Medulla oblongata (tissue), 1 donor: ENCODE data around the gene MAST1.
"Not testable (repeated sequence)": the region's sequence is repeated elsewhere in the genome, so short reads cannot be mapped to it uniquely, and the experiment has no call there.

Source experiments
- DNase-seq: peaks from one replicate; pipeline ENCODE4 v3.0.0-alpha.2; 2015; ENCODE audit errors: extremely low spot score

The MAST1 gene

DNA sequence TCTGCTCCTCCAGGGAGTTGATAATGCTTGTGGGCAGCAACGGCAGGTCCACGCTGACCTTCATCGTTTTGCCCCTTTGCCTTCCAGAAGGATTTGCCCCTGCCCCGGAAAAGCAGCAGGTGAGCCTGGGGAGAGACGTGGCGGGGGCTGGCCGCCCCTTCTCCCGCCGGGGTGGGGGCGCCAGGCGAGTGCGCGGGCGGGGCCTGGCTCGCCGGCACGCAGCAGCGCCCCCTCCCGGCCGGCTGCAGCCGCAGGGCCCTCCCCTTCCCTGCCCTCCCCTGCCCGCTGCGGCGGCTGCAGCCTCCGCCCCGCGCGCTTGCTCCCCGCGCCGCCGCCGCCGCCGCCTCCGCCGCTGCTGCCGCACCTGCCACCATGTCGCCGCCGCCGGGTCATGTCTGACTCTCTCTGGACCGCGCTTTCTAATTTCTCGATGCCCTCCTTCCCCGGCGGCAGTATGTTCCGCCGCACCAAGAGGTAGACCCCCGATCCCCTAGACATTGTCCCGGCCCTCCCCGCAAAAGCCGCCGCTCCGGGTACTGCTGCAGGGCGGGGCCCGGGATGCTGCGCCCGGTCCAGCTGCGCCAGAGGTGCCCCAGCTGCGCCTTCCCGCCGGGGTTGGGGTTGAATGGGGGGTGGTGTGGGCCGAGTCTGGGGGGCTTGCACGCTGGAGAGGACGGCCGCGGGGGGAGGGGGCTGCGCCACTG lies at the start of gene MAST1:
TSS of gene MAST1 (plus strand) at position 334 of the 704 bp plus-strand sequence. CDS start at position 392, 58 bp downstream.
- DNase-seq: no peak

DNA sequence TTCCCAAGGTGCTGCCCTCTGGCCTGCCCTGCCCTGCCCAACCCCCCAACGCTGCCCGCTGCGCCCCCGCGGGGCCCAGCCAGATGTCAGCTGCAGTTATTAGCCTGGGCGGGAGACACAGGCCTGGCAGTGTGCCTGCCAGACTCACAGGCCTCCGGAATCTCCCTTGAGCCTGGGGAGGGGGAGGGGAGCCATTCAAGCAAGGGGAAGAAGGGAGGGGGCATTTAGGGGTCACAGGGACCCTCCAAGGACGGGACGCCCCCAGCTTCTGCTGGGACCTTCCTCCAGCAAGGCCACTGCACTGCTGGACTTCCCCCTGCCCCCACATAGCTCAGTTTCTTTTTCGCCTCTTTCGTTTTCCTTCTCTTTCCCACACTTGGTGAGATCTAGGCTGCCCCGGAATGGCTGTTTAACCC lies 49.6 kb upstream of the MAST1 start:
- DNase-seq: peak; percentile 84

DNA sequence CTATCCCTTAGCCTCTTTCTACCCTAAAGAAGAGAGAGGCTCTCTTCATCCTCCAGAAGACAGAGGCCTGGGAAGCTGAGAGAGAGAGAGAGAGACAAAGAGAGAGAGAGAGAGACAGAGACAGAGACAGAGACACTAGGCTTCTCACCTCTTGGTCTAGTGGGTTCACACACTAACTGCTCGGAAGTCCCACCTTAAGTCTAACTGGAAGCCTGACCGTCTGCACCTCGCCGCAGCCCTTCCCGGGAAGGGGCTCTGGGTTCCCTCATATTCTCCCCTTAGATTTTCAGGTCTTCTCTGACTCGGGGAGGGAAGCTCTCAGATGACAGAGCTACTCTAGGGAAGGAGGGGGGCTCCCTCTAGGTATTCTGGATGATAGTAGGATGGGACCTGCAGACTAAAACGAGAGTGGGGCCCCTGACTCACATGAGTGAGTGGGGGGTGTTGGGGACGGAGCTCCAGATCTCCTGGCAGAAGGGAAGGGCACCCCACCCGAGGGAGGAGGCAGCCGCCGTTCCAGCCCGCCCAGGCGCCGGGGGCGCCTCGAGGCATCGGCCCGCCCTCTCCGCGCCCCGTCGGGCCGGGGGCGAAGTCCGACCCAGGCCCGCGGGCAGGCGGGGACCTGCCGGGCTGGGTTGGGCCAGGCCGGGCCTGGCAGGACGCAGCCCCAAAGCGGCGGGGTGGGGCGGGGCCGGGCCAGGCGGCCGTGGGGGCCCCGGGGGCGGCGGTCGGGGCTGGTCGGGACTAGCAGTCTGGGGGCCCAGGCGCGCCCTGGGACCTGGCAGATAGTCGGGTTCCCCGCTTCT lies 49.0 kb upstream of the MAST1 start:
- DNase-seq: no peak

DNA sequence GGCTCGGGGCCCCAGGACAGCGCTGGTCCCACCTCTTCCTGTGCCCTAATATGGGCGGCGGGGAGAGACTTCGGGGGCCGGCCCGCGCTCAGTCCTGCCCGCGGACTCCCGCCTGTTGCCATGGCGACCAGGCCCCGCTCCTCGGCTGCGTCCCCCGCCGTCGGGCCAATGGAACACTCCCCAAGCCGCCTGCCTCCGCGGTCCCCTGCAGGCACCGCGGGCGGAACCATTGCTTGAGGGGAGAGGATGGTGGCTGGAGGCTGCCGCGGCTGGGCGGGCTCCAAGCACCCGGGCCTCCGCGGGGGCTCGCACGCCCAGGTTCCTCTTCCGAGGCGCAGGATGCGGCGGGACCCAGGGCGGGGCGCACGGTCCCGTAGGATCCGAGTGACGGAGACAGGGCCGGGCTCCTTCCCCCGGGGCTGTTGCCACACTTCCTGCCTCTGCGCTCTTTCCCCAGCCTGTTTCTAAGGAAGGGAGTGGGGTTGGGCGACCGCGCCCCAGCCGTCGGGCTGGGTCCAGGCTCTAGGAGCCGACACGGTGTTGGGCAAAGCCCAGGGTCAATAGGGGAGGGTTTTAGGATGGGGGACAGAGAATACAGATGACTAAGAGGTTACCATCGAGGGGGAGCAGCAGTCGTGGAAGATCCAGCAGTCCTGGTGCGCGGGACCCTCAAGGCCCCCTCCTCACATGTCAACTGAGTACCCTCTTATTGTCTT lies 48.3 kb upstream of the MAST1 start:
- DNase-seq: peak; percentile 96

DNA sequence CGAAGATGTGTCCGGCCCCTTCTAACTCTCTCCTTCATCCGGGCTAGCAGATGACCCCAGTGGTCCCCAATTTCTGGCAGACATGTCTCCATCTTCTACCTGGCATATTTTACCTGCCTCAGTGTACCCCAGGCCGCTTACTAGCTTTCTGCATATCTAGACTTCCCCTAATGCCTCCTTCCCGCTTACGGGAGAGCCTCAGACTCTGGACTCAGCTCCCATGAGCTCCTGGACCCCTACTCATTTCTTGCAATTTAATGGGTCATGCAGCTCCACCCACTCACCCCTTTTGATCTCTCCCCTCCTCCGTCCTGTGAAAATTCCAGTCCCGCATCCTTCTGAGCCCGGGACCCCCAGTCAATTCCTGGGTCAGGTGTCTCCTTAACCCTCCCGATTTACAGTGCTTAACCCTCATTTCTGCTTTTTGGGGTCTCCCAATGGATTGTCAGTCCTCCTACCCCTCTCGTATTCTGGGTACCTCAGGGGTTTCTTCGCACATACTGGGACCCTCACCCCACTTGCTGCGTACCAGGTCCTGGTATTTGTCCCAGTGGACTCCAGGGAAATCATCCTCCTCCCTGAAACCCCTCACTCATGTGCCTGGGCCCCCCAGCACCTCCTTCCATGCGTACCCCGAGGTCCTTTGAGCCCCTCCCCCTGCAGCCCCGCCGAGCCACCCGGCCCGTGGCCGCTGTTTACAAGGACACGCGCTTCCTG lies 47.5 kb upstream of the MAST1 start:
- peak; percentile 48 for DNase-seq

DNA sequence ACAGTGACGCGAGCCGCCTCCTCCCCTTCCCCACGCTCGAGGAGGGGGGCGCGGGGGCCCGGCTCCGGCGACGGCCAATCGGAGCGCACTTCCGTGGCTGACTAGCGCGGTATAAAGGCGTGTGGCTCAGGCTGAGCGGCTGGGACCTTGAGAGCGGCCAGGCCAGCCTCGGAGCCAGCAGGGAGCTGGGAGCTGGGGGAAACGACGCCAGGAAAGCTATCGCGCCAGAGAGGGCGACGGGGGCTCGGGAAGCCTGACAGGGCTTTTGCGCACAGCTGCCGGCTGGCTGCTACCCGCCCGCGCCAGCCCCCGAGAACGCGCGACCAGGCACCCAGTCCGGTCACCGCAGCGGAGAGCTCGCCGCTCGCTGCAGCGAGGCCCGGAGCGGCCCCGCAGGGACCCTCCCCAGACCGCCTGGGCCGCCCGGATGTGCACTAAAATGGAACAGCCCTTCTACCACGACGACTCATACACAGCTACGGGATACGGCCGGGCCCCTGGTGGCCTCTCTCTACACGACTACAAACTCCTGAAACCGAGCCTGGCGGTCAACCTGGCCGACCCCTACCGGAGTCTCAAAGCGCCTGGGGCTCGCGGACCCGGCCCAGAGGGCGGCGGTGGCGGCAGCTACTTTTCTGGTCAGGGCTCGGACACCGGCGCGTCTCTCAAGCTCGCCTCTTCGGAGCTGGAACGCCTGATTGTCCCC lies 46.8 kb upstream of the MAST1 start, which contains the start of gene JUNB:
TSS of gene JUNB (plus strand) at position 142 of the 706 bp plus-strand sequence. CDS start at position 428, 286 bp downstream.
- DNase-seq: peak; percentile 98

DNA sequence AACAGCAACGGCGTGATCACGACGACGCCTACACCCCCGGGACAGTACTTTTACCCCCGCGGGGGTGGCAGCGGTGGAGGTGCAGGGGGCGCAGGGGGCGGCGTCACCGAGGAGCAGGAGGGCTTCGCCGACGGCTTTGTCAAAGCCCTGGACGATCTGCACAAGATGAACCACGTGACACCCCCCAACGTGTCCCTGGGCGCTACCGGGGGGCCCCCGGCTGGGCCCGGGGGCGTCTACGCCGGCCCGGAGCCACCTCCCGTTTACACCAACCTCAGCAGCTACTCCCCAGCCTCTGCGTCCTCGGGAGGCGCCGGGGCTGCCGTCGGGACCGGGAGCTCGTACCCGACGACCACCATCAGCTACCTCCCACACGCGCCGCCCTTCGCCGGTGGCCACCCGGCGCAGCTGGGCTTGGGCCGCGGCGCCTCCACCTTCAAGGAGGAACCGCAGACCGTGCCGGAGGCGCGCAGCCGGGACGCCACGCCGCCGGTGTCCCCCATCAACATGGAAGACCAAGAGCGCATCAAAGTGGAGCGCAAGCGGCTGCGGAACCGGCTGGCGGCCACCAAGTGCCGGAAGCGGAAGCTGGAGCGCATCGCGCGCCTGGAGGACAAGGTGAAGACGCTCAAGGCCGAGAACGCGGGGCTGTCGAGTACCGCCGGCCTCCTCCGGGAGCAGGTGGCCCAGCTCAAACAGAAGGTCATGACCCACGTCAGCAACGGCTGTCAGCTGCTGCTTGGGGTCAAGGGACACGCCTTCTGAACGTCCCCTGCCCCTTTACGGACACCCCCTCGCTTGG lies 46.1 kb upstream of the MAST1 start:
- DNase-seq: peak; percentile 55

DNA sequence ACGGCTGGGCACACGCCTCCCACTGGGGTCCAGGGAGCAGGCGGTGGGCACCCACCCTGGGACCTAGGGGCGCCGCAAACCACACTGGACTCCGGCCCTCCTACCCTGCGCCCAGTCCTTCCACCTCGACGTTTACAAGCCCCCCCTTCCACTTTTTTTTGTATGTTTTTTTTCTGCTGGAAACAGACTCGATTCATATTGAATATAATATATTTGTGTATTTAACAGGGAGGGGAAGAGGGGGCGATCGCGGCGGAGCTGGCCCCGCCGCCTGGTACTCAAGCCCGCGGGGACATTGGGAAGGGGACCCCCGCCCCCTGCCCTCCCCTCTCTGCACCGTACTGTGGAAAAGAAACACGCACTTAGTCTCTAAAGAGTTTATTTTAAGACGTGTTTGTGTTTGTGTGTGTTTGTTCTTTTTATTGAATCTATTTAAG lies 45.4 kb upstream of the MAST1 start:
- DNase-seq: no peak

DNA sequence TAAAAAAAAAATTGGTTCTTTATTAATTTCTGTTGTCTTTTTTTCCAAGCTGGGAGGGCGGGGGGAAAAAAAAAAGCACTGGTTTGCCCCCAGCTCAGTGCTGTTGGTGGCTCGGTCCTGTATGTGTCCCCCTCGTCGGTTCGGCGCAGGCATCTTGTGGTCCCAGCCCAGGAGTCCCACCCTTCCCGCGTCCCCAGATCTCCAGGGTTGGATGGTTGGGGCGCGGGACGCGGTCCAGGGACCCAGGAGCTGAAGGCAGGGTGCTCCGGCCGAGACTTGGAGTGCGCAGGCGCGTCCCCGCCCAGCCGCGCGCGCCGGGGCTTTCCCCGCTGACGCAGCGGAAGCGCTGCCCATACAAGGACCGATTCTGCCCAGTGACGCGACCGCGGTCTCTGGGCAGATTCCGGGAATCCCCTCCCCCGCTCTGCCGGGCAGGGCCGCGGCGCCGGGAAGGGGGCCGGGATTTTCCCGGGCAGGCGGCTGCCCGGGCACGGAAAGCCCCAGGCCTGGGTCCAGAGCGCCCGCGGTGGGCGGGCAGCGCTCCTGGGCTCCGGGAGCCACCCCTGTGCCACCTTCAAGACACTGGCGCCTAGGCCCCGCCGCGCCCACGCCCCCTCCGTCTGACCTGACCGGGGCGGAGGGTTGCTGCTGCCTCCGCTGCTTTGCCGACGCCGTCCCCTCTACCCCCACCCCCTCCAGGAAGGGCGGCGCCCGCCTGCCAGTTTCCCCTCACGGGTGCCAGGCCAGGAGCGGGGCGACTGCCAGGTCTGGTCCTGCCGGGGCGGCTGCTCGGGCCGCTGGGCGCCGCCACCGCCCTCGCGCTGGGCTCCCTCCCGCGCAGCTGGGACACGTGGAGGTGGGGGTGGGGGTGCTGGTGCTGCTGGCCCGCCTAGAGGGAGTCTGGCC lies 44.8 kb upstream of the MAST1 start:
- peak; percentile 97 for DNase-seq

DNA sequence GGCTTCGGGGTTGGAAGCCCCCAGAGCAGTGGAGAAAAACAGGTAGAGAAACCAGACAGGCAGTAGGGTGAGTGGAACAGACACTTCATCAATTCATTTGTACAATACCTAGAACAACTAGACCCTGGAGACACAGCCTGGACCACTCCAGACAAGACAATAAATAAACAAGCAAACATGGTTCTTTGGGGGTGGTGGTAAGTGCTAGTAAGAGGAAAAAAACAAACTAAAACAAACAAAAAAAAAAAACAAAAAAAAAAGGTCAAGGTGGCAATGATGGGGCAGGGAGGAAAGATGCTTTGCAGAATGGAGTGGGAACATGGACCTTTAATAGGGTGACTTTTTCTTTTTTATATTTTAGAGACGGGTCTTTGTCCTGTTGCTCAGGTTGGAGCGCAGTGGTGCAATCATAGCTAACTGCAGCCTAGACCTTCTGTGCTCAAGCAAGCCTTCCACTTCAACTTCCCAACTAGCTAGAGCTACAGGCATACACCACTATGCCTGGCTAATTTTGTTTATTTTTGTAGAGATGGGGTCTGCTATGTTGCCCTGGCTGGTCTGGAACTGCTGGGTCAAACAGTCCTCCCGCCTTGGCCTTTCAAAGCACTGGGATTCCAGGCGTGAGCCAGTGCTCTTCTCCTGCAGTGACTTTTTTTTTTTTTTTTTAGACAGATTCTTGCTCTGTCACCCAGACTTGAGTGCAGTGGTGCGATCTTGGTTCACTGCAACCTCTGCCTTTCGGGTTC lies 43.9 kb upstream of the MAST1 start:
- DNase-seq: no peak

DNA sequence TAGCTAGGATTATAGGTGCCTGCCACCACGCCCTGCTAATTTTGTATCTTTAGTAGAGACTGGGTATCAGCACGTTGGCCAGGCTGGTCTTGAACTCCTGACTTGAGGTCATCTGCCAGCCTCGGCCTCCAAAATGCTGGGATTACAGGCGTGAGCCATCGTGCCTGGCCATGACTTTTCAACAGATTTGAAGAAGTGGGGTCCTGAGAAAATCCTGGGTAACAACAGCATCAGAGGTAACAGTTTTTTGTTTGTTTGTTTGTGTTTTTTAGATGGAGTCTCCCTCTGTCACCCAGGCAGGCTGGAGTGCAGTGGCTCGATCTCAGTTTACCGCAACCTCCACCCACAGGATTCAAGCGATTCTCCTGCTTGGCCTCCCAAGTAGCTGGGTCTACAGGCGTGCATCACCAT lies 43.3 kb upstream of the MAST1 start:
- DNase-seq: no peak

DNA sequence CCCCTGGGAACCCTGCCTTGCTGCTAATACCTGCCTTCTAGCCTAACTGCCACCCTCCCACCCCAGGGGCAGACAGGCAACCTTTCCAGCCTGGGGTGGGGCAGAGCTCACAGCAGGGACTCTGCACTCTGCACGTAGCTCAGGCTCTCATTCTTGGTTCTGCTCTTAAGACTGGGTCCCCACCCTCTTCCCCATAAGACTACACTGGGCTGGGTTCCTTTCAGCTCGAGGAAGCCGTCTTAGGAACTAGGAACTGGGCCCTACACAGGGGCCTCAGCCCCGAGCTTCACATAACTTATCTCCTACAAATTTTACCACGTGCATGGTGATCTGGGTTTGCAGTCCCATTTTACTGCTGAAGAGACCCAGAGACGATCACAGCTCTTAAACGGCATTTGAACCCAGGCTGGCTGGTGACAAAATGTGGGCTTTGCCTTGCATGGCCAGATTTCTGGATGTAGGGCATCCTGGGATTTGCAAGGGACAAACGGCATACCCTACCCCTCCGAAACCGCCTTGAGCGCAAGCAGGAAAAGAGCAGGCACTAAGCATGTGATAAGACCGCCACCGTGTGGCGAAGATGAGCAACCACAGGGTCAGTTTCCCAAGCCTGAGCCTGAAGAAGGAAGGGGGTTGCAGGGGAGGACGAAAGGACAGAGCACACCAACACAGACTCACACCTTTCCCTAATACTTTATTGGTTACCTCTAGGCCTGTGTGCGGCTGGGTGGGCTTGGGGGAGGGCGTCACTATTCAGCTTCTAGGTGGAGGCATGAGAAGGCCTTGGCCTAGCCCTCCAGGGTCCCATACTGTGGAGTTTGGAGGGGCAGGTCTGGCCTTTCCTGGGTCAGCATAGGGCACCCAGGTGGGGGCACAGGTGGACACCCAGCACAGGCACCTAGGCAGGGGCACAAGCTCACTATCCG lies 41.9 kb upstream of the MAST1 start:
- peak; percentile 92 for DNase-seq

DNA sequence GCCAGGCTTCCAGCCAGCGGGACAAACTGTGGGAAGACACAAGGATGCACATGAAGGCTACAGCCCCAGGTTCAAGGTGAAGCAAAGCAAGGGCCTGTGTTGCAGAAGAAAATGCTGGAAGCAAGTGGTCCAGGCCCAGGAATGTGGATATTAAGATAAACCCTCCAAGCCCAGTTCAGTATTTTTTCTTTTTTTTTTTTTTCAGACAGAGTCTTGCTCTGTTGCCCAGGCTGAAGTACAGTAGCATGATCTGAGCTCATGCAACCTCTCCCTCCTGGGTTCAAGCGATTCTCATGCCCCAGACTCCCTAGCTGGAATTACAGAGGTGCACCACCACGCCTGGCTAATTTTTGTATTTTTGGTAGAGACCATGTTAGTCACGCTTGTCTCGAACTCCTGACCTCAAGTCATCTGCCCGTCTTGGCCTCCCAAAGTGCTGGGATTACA lies 41.2 kb upstream of the MAST1 start:
- no peak for DNase-seq

DNA sequence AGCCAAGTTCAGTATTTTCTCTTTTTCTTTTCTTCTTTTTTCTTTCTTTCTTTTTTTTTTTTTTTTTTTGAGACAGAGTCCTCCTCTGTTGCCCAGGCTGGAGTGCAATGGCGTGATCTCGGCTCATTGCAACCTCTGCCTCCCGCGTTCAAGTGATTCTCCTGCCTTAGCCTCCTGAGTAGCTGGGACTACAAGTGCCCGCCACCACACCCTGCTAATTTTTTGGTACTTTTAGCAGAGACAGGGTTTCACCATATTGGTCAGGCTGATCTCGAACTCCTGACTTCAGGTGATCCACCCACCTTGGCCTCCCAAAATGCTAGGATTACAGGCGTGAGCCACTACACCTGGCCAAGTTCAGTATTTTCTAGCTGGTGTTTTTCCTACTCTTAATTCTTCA lies 40.7 kb upstream of the MAST1 start:
- not testable (repeated sequence) for DNase-seq

DNA sequence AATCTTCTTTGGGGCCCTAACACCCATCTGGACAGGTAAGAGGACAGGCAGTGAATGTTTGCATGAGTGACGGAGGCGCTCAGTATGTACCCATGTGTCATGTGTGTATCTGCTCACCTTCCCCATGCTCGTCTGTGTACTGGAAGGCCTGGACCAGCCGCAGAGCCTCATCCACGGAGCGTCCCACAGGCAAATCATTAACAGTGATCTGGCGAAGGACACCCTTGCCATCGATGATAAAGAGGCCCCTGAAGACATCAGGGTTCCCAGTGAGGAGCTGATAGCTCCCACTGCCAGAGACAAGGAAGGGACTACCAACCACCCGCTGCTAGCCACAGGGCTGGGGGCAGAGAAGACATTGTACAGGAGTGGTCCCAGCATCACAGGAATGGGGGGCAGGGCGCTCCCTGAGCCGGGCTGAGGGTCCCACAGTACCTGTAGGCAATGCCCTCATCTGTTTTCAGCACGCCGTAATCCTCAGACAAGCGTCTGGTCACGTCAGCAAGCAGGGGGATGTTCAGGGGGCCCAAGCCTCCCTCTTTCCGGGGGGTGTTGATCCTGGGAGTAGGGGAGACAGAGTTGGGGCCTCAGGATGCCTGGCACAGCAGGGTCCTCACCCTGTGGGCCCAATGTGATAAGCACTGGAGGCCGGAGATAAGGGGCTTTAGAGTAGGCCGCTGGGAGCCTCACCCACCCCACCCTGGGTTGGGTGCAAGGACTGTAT lies 38.4 kb upstream of the MAST1 start:
- DNase-seq: no peak

DNA sequence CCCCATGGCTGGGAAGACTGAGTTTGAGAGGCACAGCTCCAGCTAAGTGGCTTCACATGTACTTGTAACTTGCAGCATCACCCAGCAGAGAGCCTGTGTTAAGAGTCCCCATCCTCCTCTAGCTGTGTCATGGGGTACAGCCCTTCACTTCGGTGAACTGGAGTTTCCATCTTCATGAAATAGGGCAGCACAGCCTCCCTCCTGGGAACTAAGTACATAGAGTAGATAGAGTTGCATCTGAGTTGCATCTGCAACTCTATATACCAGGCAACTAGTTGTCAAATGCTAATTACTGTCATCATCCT lies 37.9 kb upstream of the MAST1 start:
- DNase-seq: no peak
